HEK293T (cell line): ENCODE data around the gene MYBPC3.

Experiments
- CTCF ChIA-PET: fragments of 350-600 bp; formaldehyde crosslinking; extraction: SDS; loops from one replicate; lab custom pipeline; 2021; ENCODE audit warnings: antibody characterized with exemption, inconsistent platforms; lab: Yijun Ruan, JAX
- POLR2A ChIA-PET: fragments of 350-600 bp; formaldehyde crosslinking; extraction: SDS; loops from one replicate; lab custom pipeline; 2020; ENCODE audit warnings: antibody characterized with exemption, inconsistent platforms; lab: Yijun Ruan, JAX
- DNase-seq: peaks from one replicate; pipeline ENCODE4 v3.0.0; 2012; ENCODE audit warnings: mixed read lengths; ENCODE audit errors: extremely low spot score
- ARNT ChIP-seq: fragments of 450-650 bp; IDR thresholded peaks from 2 replicates; pipeline ENCODE4 v1.6.1; 2017; ENCODE audit warnings: mild to moderate bottlenecking
- BHLHE40 ChIP-seq: fragments of 450-650 bp; IDR thresholded peaks from 2 replicates; pipeline ENCODE4 v1.6.1; 2016; ENCODE audit warnings: mild to moderate bottlenecking, moderate library complexity, borderline replicate concordance
- CTBP1 ChIP-seq: fragments of 450-650 bp; IDR thresholded peaks from 2 replicates; pipeline ENCODE4 v1.6.1; 2016; ENCODE audit warnings: borderline replicate concordance
- ELF4 ChIP-seq: fragments of 450-650 bp; IDR thresholded peaks from 2 replicates; pipeline ENCODE4 v1.6.1; 2017; ENCODE audit warnings: antibody characterized with exemption
- FOXA1 ChIP-seq: fragments of 450-650 bp; IDR thresholded peaks from 2 replicates; pipeline ENCODE4 v1.6.1; 2016; ENCODE audit warnings: mild to moderate bottlenecking
- FOXK2 ChIP-seq: fragments of 450-650 bp; IDR thresholded peaks from 2 replicates; pipeline ENCODE4 v1.6.1; 2016; ENCODE audit warnings: mild to moderate bottlenecking
- FOXM1 ChIP-seq: fragments of 450-650 bp; IDR thresholded peaks from 2 replicates; pipeline ENCODE4 v1.6.1; 2017; ENCODE audit warnings: mild to moderate bottlenecking, borderline replicate concordance
- HDGF ChIP-seq: fragments of 450-650 bp; IDR thresholded peaks from 2 replicates; pipeline ENCODE4 v1.6.1; 2017; ENCODE audit warnings: antibody characterized with exemption, borderline replicate concordance
- L3MBTL2 ChIP-seq: fragments of 450-650 bp; conservative IDR thresholded peaks from 2 replicates; pipeline ENCODE4 v1.6.1; 2016; ENCODE audit warnings: mild to moderate bottlenecking
- LEF1 ChIP-seq: fragments of 450-650 bp; IDR thresholded peaks from 2 replicates; pipeline ENCODE4 v1.6.1; 2017; ENCODE audit warnings: mild to moderate bottlenecking, borderline replicate concordance
- NFRKB ChIP-seq: fragments of 450-650 bp; IDR thresholded peaks from 2 replicates; pipeline ENCODE4 v1.6.1; 2016; ENCODE audit warnings: mild to moderate bottlenecking, moderate library complexity
- PKNOX1 ChIP-seq: fragments of 450-650 bp; IDR thresholded peaks from 2 replicates; pipeline ENCODE4 v1.6.1; 2016
- SP1 ChIP-seq: fragments of 450-650 bp; IDR thresholded peaks from 2 replicates; pipeline ENCODE4 v1.6.1; 2017
- SUZ12 ChIP-seq: fragments of 450-650 bp; IDR thresholded peaks from 2 replicates; pipeline ENCODE4 v1.6.1; 2016; ENCODE audit warnings: mild to moderate bottlenecking
- TARDBP ChIP-seq: fragments of 450-650 bp; IDR thresholded peaks from 2 replicates; pipeline ENCODE4 v1.6.1; 2016
- ZNF384 ChIP-seq: fragments of 450-650 bp; IDR thresholded peaks from 2 replicates; pipeline ENCODE4 v1.6.1; 2016

The MYBPC3 gene

GRCh38 chr11:47356129-47356997, 3.9 kb upstream of the MYBPC3 start:
- ChIA-PET CTCF (no interaction called here), POLR2A (no interaction called here)
- DNase-seq: no peak
- TF ChIP-seq ELF4 (no peak), TARDBP (no peak), L3MBTL2 (no peak), ARNT (no peak), NFRKB (no peak), FOXA1 (no peak), HDGF (no peak), LEF1 (no peak), BHLHE40 (no peak), PKNOX1 (no peak), ZNF384 (no peak), SUZ12 (no peak), SP1 (no peak), FOXK2 (no peak), CTBP1 (no peak), FOXM1 (no peak)

GRCh38 chr11:47355283-47356128, 3.0 kb upstream of the MYBPC3 start:
- no peak for TF ChIP-seq FOXA1
- no peak for TF ChIP-seq SP1
- TF ChIP-seq ZNF384: no peak
- TF ChIP-seq CTBP1: peak; percentile 86
- TF ChIP-seq HDGF: no peak
- no peak for TF ChIP-seq L3MBTL2
- TF ChIP-seq SUZ12: no peak
- no peak for TF ChIP-seq LEF1
- no peak for TF ChIP-seq FOXM1
- TF ChIP-seq NFRKB: no peak
- no peak for TF ChIP-seq ELF4
- peak; percentile 33; the same call in 1 of the 2 replicates for TF ChIP-seq PKNOX1
- TF ChIP-seq BHLHE40: no peak
- ChIA-PET CTCF (interaction anchor here (0.6 to 2.3 kb wide), 41 partner anchors 13 to 236 kb away, joined by 3 to 22 read pairs (median 3); partner anchors contain the start of genes ACP2, DDB2 and NR1H3), POLR2A (interaction anchor here (0.7 to 2.1 kb wide), 6 partner anchors 19 to 184 kb away, joined by 3 to 5 read pairs (median 3); partner anchors contain the start of gene ACP2)
- peak; percentile 89 for DNase-seq

- TF ChIP-seq SUZ12: no peak
- TF ChIP-seq FOXM1: no peak
- TF ChIP-seq ZNF384: no peak
- no peak for TF ChIP-seq PKNOX1
- TF ChIP-seq HDGF: no peak
- no peak for TF ChIP-seq ARNT
- no peak for TF ChIP-seq NFRKB
- TF ChIP-seq BHLHE40: no peak
- no peak for TF ChIP-seq ELF4
- no peak for TF ChIP-seq L3MBTL2
- TF ChIP-seq CTBP1: no peak
- no peak for TF ChIP-seq SP1
- no peak for TF ChIP-seq FOXA1
- no peak for TF ChIP-seq LEF1
- TF ChIP-seq TARDBP: no peak
- TF ChIP-seq FOXK2: no peak
- no peak for DNase-seq
- ChIA-PET POLR2A (interaction anchor here (0.7 to 2.1 kb wide), 7 partner anchors 20 to 184 kb away, joined by 3 to 5 read pairs (median 3); partner anchors contain the start of gene ACP2), CTCF (interaction anchor here (0.6 to 2.3 kb wide), 43 partner anchors 12 to 235 kb away, joined by 3 to 22 read pairs (median 3); partner anchors contain the start of genes ACP2, DDB2 and NR1H3)
Observed at GRCh38 chr11:47354913-47355282, 2.4 kb upstream of the MYBPC3 start.

GRCh38 chr11:47353978-47354774, 1.7 kb upstream of the MYBPC3 start:
- CTCF ChIA-PET: interaction anchor here (0.6 to 2.3 kb wide), 9 partner anchors 12 to 176 kb away, joined by 3 to 22 read pairs (median 4); no protein-coding TSS in a partner anchor
- POLR2A ChIA-PET: interaction anchor here (0.6 to 2.1 kb wide), 6 partner anchors 83 to 183 kb away, joined by 3 to 5 read pairs (median 4); partner anchors contain the start of gene ACP2

More at GRCh38 chr11:47353978-47354774, 1.7 kb upstream of the MYBPC3 start:
- TF ChIP-seq PKNOX1 (no peak), NFRKB (no peak), BHLHE40 (no peak), ARNT (no peak)
- DNase-seq: no peak
